Measurements from ENCODE around the gene GNG13.
"Not testable (repeated sequence)": the region's sequence is repeated elsewhere in the genome, so short reads cannot be mapped to it uniquely, and the experiment has no call there.

The GNG13 gene

DNA sequence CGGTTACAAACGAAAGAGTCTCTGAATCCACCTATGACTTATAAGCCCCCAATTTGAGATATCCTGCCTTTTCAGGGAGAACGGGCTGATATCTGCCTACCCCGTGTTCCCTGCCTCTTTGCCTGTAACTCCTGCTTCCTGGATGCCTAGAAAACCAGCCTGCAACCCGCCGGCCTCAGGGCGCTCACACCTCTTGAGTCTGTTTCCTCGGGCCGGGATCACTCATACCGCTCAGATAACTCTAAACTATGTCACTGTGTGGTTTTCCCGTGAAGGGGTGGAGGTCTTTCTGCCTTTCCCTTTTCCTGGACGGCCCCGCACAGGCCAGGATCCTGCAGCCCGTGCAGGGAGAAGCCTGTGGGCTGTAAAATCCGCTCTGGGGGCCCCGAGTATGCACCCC lies 22.7 kb downstream of the GNG13 start:
- DNase-seq (ENCODE audit: low read depth): no peak
- TF ChIP-seq, protein P1, sequence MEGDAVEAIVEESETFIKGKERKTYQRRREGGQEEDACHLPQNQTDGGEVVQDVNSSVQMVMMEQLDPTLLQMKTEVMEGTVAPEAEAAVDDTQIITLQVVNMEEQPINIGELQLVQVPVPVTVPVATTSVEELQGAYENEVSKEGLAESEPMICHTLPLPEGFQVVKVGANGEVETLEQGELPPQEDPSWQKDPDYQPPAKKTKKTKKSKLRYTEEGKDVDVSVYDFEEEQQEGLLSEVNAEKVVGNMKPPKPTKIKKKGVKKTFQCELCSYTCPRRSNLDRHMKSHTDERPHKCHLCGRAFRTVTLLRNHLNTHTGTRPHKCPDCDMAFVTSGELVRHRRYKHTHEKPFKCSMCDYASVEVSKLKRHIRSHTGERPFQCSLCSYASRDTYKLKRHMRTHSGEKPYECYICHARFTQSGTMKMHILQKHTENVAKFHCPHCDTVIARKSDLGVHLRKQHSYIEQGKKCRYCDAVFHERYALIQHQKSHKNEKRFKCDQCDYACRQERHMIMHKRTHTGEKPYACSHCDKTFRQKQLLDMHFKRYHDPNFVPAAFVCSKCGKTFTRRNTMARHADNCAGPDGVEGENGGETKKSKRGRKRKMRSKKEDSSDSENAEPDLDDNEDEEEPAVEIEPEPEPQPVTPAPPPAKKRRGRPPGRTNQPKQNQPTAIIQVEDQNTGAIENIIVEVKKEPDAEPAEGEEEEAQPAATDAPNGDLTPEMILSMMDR (IDR thresholded peaks at IDR 0.05; ENCODE audit: insufficient read depth, low read depth, low read length, missing control alignments): no peak
- no peak overlapping the region for H3K4me3 ChIP-seq (ENCODE audit: low read depth, low read length)

DNA sequence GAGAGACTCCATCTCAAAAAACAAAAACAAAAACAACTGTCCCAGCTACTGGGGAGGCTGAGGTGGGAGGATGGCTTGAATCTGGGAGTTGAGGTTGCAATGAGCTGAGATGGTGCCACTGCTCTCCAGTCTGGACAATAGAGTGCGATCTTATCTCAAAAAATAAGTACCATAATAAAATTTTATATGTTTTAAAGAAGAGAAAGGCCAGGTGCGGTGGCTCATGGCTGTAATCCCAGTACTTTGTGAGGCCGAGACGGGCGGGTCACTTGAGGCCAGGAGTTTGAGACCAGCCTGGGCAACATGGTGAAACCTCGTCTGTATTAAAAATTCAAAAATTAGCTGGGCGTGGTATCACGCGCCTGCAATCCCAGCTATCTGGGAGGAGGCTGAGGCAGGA lies 23.7 kb downstream of the GNG13 start:
- no peak for DNase-seq (ENCODE audit: low read depth)
- TF ChIP-seq, protein P1 (IDR thresholded peaks at IDR 0.05; ENCODE audit: insufficient read depth, low read depth, low read length, missing control alignments): no peak
- no peak overlapping the region for H3K4me3 ChIP-seq (ENCODE audit: low read depth, low read length)

DNA sequence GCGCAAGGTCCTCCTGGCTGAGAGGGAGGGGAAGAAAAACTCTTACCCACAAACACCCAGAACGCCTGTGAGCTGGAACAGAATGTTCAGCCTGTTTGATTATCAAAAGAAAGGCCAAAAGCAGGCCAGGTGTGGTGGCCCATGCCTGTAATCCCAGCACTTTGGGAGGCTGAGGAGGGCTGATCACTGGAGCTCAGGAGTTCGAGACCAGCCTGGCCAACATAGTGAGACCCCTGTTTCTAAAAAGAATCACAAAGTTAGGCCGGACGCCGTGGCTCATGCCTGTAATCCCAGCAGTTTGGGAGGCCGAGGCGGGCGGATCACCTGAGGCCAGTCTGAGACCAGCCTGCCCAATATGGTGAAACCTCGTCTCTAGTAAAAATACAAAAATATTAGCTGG lies 24.2 kb downstream of the GNG13 start:
- DNase-seq (ENCODE audit: low read depth); H3K4me3 ChIP-seq (ENCODE audit: low read depth, low read length): not testable (repeated sequence)

DNA sequence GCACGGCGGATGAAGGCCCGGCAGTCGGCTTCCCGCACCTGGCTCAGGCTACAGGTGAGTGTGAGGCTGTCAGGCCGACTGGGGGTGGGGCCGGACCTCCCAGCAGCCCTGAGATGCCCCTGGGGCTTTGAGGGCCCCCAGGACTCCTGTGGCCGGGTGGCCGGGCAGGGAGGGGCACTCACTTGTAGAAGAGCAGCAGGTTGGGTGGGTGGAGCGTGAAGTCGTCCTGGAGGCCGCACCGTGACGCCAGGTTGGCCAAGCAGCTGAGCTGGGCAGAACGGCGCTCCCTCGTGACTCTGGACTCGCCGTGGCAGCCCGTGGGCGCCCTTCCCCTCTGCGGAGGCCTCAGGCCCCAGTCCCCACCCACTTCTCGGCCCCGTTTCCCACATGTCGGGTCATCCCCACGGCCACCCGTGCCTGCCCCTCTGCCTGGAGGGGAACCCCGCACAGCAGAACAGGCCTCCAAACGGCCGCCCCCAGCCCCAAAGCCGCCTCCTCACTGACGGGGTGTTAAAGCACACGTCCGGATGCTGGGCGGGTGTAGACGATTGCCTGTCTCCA lies 25.2 kb downstream of the GNG13 start:
- no peak overlapping the region for H3K4me3 ChIP-seq (ENCODE audit: low read depth, low read length)
- DNase-seq (ENCODE audit: low read depth): no peak
- TF ChIP-seq, protein P1 (IDR thresholded peaks at IDR 0.05; ENCODE audit: insufficient read depth, low read depth, low read length, missing control alignments): no peak

DNA sequence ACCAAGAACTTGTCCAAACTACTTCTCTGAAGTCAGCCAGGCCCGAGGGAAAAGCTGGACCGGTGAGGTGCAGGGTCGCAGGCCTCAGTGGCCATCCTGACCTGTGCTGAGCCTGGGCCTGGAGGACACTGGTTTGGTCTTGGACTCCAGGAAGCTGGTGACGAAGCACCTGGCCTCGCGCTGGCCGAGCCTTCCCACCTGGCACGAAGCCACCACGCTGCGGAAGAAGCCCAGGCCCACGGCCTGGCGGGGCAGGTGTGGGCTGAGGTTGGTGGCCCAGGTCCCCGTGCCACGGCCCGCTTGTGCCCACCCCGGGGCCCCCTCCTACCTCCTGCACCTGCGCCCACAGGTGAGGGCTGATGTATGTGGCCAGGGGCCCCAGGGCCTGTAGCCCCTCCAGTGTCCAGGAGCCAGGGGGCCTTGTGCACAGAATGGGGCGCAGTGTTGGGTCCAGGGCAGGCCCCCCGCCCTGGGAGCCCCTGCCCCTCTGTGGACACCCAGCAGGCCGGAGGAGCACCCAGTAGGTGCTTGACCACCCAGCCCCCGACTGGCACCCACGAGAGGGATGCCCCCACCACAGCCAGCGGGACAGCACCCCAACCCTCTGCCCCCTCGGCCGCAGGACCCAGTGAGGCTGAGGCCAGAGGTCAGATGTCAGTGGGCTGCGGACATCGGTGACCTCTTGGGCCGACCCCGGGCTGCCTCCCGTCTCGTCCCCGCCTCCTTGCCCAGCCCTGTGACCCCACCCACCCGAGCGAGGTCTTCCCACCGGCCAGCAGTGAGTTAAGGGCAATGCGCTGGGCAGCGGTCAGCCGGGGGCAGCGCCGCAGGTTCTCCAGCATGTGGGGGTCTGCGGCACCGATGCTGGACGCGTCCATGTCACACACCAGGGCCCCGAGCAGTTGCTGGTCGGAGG lies 26.2 kb downstream of the GNG13 start:
- H3K4me3 ChIP-seq (ENCODE audit: low read depth, low read length): no peak overlapping the region
- TF ChIP-seq, protein P1 (IDR thresholded peaks at IDR 0.05; ENCODE audit: insufficient read depth, low read depth, low read length, missing control alignments): no peak
- no peak for DNase-seq (ENCODE audit: low read depth)

DNA sequence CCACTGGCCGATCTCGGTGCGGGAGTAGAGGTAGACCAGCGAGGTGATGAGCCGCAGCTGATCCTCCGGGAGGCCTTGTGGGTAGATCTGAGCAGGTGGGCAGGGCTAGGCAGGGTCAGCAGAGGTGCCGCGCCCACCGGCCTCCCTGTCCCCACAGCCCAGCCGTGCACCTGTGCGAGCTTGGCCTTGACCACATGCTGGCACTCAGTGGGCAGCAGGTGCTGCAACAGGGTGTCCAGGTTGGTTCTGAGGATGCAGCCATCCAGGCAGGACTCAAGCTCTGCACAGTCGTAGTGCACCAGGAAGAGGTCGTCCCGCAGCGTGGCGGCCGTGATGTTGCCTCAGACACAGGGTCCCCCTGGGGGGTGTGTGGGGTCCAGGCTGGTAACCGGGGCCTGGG lies 27.6 kb downstream of the GNG13 start:
- TF ChIP-seq, protein P1 (IDR thresholded peaks at IDR 0.05; ENCODE audit: insufficient read depth, low read depth, low read length, missing control alignments): no peak
- no peak for DNase-seq (ENCODE audit: low read depth)
- no peak overlapping the region for H3K4me3 ChIP-seq (ENCODE audit: low read depth, low read length)

DNA sequence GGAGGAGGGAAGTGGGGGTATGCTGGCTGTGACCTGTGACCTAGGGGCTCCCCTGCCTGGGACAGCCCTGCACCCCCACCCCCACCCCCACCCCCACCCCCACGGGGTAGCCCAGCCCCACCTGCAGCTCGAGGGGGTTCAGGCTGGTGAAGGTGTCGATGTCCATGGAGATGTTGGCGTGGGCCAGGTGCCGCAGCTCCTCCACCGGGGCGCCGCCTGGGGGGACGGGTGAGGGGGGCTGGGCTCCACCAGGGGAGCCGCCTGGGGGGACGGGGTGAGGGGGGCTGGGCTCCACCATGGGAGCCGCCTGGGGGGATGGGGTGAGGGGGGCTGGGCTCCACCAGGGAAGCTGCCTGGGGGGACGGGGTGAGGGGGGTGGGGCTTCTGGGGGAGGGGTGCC lies 30.1 kb downstream of the GNG13 start:
- TF ChIP-seq, protein P1 (IDR thresholded peaks at IDR 0.05; ENCODE audit: insufficient read depth, low read depth, low read length, missing control alignments): no peak
- no peak overlapping the region for H3K4me3 ChIP-seq (ENCODE audit: low read depth, low read length)
- no peak for DNase-seq (ENCODE audit: low read depth)
